WTC11 (cell line): ENCODE measurements around the gene TEX54. TPM values are rescaled to one million over a fixed set of nuclear protein-coding genes. Genes with fewer than 3 reads are reported as not detected.
"Not testable (repeated sequence)": the region's sequence is repeated elsewhere in the genome, so short reads cannot be mapped to it uniquely, and the experiment has no call there.

Source experiments
- ATAC-seq: fragments of 200-7000 bp; cut with Tn5 transposase; 2 replicates; pipeline ENCODE4 v1.10.0; 2021; ENCODE audit warnings: mild to moderate bottlenecking, moderate library complexity
- CTCF ChIA-PET: fragments of 300-600 bp; sonication (Branson Sonifier 250); formaldehyde crosslinking; loops from one replicate; lab custom pipeline; 2021; ENCODE audit warnings: antibody characterized with exemption; lab: Charles Lee
- POLR2A ChIA-PET: fragments of 350-600 bp; sonication (Branson Sonifier 250); formaldehyde crosslinking; loops from one replicate; lab custom pipeline; 2021; ENCODE audit warnings: antibody characterized with exemption; lab: Charles Lee
- DNase-seq: peaks from one replicate; pipeline ENCODE4 v3.0.0; 2021; ENCODE audit warnings: low spot score
- H3K27ac Mint-ChIP-seq: 2 replicates; pipeline ENCODE4 v1.8.0; 2021; ENCODE audit warnings: mixed read lengths
- H3K27me3 Mint-ChIP-seq: 2 replicates; pipeline ENCODE4 v1.8.0; 2021; ENCODE audit warnings: low read depth, mild to moderate bottlenecking, moderate library complexity, mixed read lengths
- H3K36me3 Mint-ChIP-seq: 2 replicates; pipeline ENCODE4 v1.8.0; 2021; ENCODE audit warnings: mixed read lengths
- H3K4me1 Mint-ChIP-seq: 2 replicates; pipeline ENCODE4 v1.8.0; 2022; ENCODE audit warnings: mixed read lengths
- H3K4me3 Mint-ChIP-seq: 2 replicates; pipeline ENCODE4 v1.8.0; 2021; ENCODE audit warnings: mild to moderate bottlenecking, moderate library complexity, mixed read lengths
- H3K9me3 Mint-ChIP-seq: 2 replicates; pipeline ENCODE4 v1.8.0; 2021; ENCODE audit warnings: mixed read lengths
- ATF6 ChIP-seq: sonication (generic); formaldehyde crosslinking; IDR thresholded peaks from 2 replicates; pipeline ENCODE4 v1.8.1; 2023; ENCODE audit warnings: mild to moderate bottlenecking, missing genetic modification reagents
- E2F1 ChIP-seq: sonication (generic); formaldehyde crosslinking; IDR thresholded peaks from 2 replicates; pipeline ENCODE4 v1.8.0; 2022; ENCODE audit warnings: mild to moderate bottlenecking, missing genetic modification reagents
- GABPB1 ChIP-seq: sonication (generic); formaldehyde crosslinking; IDR thresholded peaks from 2 replicates; pipeline ENCODE4 v1.8.1; 2023; ENCODE audit warnings: mild to moderate bottlenecking, missing genetic modification reagents
- HMGXB4 ChIP-seq: sonication (generic); formaldehyde crosslinking; IDR thresholded peaks from 2 replicates; pipeline ENCODE4 v1.8.1; 2023; ENCODE audit warnings: mild to moderate bottlenecking, moderate library complexity, missing genetic modification reagents
- JUN ChIP-seq: sonication (generic); formaldehyde crosslinking; IDR thresholded peaks from 2 replicates; pipeline ENCODE4 v1.8.0; 2023; ENCODE audit warnings: mild to moderate bottlenecking, missing genetic modification reagents
- MAX ChIP-seq: sonication (generic); formaldehyde crosslinking; IDR thresholded peaks from 2 replicates; pipeline ENCODE4 v1.8.0; 2022; ENCODE audit warnings: mild to moderate bottlenecking, missing genetic modification reagents
- NFATC4 ChIP-seq: fragments of 250-450 bp; sonication (Bioruptor Pico); IDR thresholded peaks from 2 replicates; pipeline ENCODE4 v1.9.0; 2021; ENCODE audit warnings: mild to moderate bottlenecking
- NR3C1 ChIP-seq: sonication (generic); formaldehyde crosslinking; conservative IDR thresholded peaks from 2 replicates; pipeline ENCODE4 v1.8.1; 2023; ENCODE audit warnings: low read depth, mild to moderate bottlenecking, missing genetic modification reagents
- RELA ChIP-seq: sonication (generic); formaldehyde crosslinking; IDR thresholded peaks from 2 replicates; pipeline ENCODE4 v1.8.1; 2022; ENCODE audit warnings: missing genetic modification reagents, mild to moderate bottlenecking, borderline replicate concordance
- SMAD4 ChIP-seq: sonication (generic); formaldehyde crosslinking; IDR thresholded peaks from 2 replicates; pipeline ENCODE4 v1.8.0; 2022; ENCODE audit warnings: mild to moderate bottlenecking, missing genetic modification reagents
- STAT6 ChIP-seq: sonication (generic); formaldehyde crosslinking; conservative IDR thresholded peaks from 2 replicates; pipeline ENCODE4 v1.8.1; 2023; ENCODE audit warnings: mild to moderate bottlenecking, low read depth, missing genetic modification reagents, moderate library complexity
- TEAD1 ChIP-seq: sonication (generic); formaldehyde crosslinking; IDR thresholded peaks from 2 replicates; pipeline ENCODE4 v1.8.0; 2022; ENCODE audit warnings: mild to moderate bottlenecking, missing genetic modification reagents
- USF1 ChIP-seq: sonication (generic); formaldehyde crosslinking; IDR thresholded peaks from 2 replicates; pipeline ENCODE4 v1.8.0; 2022; ENCODE audit warnings: mild to moderate bottlenecking, missing genetic modification reagents
- ZNF138 ChIP-seq: sonication (generic); formaldehyde crosslinking; conservative IDR thresholded peaks from 2 replicates; pipeline ENCODE4 v1.8.1; 2022; ENCODE audit warnings: mild to moderate bottlenecking, moderate library complexity, missing genetic modification reagents
- ZNF263 ChIP-seq: sonication (generic); formaldehyde crosslinking; IDR thresholded peaks from 2 replicates; pipeline ENCODE4 v1.8.1; 2022; ENCODE audit warnings: low read depth, mild to moderate bottlenecking, moderate library complexity, missing genetic modification reagents
- ZNF423 ChIP-seq: fragments of 250-450 bp; sonication (Bioruptor Pico); IDR thresholded peaks from 2 replicates; pipeline ENCODE4 v2.1.2; 2022; ENCODE audit warnings: mild to moderate bottlenecking, moderate library complexity
- total RNA-seq: library from RNA; stranded (reverse); gene quantifications from 3 replicates; pipeline ENCODE4 v1.2.3, GENCODE V29; 2021

The TEX54 gene
- total RNA-seq, 1 experiment from 2014 or later, result not detected

GRCh38 chr11:62843466-62843865 is 10.8 kb upstream of the TEX54 start:
- Mint-ChIP-seq H3K36me3 (peaks cover 21% of the 10 kb centered on the region), H3K27me3 (no peaks in the 10 kb centered on the region), H3K9me3 (peaks cover 17% of the 10 kb centered on the region)
- no peak for DNase-seq
- POLR2A ChIA-PET, result interaction anchor here (1.5 kb wide), 1 partner anchor 12 kb away, joined by 5 read pairs; no protein-coding TSS in a partner anchor
- no peak for ATAC-seq
- no peak for TF ChIP-seq RELA
- TF ChIP-seq GABPB1 (CRISPR knock-in tag), result 0 out of 2 replicates have a peak, but pooled peaks have one; percentile 17
- TF ChIP-seq, all 79 proteins: peak for 1
- CTCF ChIA-PET, result no interaction called here
- Mint-ChIP-seq H3K27ac (peak overlapping the region; percentile 69), H3K4me1 (peaks cover 11% of the 10 kb centered on the region), H3K4me3 (no peak overlapping the region)

- POLR2A ChIA-PET, result interaction anchor here (0.6 to 1.5 kb wide), 3 partner anchors 10 to 38 kb away, joined by 3 to 5 read pairs (median 3); partner anchors contain the start of genes SLC3A2 and TEX54
- DNase-seq, CTCF ChIA-PET, ATAC-seq, H3K27ac Mint-ChIP-seq, H3K4me3 Mint-ChIP-seq, H3K27me3 Mint-ChIP-seq: not testable (repeated sequence)
- peaks cover 11% of the 10 kb centered on the region for H3K4me1 Mint-ChIP-seq
- peaks cover 12% of the 10 kb centered on the region for H3K9me3 Mint-ChIP-seq
- H3K36me3 Mint-ChIP-seq, result peaks cover 17% of the 10 kb centered on the region
Measured at GRCh38 chr11:62842891-62843290, 10.2 kb upstream of the TEX54 start.

GRCh38 chr11:62842171-62842741 is 9.6 kb upstream of the TEX54 start:
- POLR2A ChIA-PET, result interaction anchor here (0.6 to 3.4 kb wide), 12 partner anchors 10 to 268 kb away, joined by 3 to 83 read pairs (median 14); partner anchors contain the start of genes EEF1G, HNRNPUL2, SLC3A2 and STX5
- Mint-ChIP-seq H3K27me3 (no peaks in the 10 kb centered on the region), H3K9me3 (peaks cover 9% of the 10 kb centered on the region), H3K27ac (no peak overlapping the region), H3K4me1 (peaks cover 15% of the 10 kb centered on the region), H3K36me3 (peaks cover 19% of the 10 kb centered on the region), H3K4me3 (no peak overlapping the region)
- ATAC-seq (peak; percentile 2), DNase-seq (peak; percentile 53)
- TF ChIP-seq MAX (CRISPR knock-in tag) (peak; percentile 52), NFATC4 (no peak), ZNF263 (CRISPR knock-in tag) (no peak), TEAD1 (CRISPR knock-in tag) (0 out of 2 replicates have a peak, but pooled peaks have one; percentile 38), HMGXB4 (CRISPR knock-in tag) (0 out of 2 replicates have a peak, but pooled peaks have one; percentile 3), ZNF138 (CRISPR knock-in tag) (no peak), SMAD4 (CRISPR knock-in tag) (no peak), E2F1 (no peak), NR3C1 (CRISPR knock-in tag) (no peak), USF1 (CRISPR knock-in tag) (0 out of 2 replicates have a peak, but pooled peaks have one; percentile 27), JUN (CRISPR knock-in tag) (no peak), ATF6 (no peak), STAT6 (CRISPR knock-in tag) (no peak), ZNF423 (CRISPR knock-in tag) (peak; percentile 56; the same call in 1 of the 2 replicates)
- CTCF ChIA-PET, result interaction anchor here (1.1 to 3.4 kb wide), 3 partner anchors 14 to 55 kb away, joined by 4 to 29 read pairs (median 4); partner anchors contain the start of gene TMEM179B
